Medulla oblongata (tissue), 1 donor: Measurements from ENCODE around the gene AKR7A2.

ENCODE experiments used
- DNase-seq: peaks from one replicate; pipeline ENCODE4 v3.0.0-alpha.2; 2015; ENCODE audit errors: extremely low spot score

Gene AKR7A2

DNA sequence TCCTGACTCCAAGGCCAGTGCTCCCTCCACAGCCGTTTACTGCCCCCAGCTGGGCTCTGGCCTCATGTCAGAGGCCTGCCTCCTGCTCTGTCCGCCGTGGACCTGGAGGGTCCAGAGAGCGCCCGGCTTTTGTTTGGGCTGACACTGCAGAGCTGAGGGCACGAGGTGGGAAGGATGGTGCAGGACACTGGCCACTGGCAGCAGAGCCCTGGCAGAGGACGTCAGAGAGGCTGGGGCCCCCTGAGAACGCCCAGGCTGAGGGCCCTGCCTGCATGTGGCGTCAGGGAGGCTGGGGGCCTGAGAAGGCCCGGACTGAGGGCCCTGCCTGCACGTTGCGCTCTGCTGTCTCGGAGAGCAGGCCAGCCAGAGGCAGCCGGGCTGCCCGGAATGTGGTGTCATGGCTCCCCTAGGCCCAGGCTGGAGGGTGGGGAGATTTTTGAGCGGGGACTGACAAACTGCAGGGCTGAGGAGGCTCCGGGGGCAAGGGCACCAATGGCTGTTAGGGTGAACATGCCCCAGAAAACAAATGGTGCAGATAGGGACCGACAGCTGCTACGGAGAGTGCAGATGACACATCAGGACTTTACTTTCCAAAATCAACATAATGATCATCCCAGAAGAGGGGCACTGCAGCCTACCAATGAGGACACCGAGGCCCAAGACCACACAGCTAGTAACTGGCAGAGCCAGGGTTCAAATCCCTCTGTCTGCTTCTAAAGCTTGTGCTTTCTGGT lies 31.8 kb upstream of the AKR7A2 start:
- no peak for DNase-seq

DNA sequence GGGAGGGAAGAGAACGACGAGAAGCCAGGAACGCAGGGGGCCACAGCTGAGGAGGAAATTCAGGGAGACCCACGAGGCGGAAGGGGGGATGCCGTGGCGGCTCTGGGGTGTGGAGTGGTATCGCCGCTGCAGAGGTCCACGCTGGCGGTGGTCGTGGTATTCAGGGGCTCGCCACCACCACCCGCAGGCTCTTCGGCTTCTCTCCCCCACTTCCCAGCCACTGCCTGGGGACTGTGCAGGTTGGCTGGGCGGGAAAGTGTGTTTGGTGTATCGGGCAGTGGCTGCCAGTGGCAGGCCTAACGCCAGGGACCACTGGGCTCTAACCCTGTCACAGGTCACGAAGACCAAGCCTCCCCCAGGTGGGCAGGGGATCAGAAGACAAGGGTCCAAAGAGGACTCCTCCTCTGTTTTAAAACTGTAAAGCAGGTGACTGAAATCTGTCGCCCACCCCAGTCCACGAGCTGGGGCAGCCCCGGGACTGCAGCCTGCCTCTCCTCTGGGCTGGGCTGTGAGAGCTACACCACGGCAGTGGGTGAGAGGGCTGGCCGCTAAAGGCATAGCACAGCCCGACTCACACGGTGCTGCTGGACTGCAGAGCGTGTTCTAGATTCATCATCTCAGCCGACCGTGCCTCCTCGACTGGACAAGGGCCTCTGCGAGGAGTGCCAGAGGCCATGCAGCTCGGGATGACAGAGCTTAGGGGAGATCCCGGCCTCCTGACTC lies 31.1 kb upstream of the AKR7A2 start:
- DNase-seq: no peak

GRCh38 chr1:19342062-19342750 lies 30.3 kb upstream of the AKR7A2 start:
- no peak for DNase-seq

DNA sequence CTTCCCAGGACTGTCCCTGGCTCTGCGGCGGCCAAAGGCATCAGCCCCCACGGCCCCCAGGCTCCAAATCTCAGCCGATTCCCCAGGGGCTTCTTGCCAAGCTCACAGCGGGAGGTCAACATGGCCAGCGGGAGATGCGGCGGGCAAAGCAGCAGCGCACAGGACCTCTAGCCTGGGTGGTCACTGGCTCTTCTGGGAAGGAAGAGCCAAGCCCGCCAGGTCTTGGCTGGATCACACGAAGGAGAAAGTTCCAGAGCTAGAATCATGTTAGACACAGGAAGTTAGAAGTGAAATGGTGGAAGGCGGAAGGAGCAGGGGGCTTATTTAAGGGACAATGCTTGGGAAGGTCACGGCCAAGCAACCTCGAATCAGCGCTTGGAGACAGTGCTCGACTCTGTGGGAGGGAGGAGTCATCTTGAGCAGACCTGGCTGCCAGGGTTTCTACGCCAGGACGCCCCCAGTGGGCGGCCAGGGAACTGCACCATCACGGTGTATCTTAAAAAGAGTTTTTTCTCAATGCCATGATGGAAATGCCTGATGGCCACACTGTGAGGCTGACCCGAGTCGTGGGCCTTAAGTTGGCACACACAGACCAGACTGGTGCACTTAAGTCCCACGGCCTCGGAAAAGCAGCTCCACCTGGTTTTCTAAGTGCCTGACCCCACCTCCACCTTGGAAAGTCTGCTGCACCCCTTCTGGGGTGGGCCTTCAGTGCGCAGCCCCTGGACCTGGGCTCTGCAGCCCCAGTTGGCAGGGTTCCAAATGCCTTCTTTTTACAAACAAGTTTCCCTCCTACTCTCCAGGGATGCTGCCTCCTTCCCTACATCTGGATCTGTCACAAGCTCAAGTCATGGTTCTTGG lies 29.5 kb upstream of the AKR7A2 start:
- peak; percentile 55 for DNase-seq

DNA sequence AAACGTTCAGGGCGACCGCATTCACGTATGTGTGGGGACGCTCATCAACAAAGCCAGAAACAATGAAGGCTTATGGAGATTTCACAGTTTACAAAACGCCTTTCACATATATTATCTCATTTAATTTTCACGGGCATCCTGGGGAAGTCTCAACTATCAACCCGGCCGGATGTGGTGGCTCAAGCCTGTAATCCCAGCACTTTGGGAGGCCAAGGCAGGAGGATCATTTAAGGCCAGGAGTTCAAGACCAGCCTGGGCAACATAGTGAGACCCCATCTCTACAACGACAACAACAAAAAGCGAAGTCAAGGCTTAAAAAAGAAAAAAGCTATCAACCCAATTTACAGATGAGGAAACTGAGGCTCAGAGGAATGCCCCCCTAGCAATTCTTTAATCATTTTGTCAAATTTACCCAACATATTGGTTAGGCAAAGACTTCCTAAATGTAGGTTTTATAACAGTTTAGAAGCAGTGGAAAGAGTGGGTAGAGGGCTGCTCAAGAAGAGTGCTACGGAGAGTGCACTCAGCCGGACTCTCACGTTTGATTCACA lies 28.5 kb upstream of the AKR7A2 start:
- no peak for DNase-seq

DNA sequence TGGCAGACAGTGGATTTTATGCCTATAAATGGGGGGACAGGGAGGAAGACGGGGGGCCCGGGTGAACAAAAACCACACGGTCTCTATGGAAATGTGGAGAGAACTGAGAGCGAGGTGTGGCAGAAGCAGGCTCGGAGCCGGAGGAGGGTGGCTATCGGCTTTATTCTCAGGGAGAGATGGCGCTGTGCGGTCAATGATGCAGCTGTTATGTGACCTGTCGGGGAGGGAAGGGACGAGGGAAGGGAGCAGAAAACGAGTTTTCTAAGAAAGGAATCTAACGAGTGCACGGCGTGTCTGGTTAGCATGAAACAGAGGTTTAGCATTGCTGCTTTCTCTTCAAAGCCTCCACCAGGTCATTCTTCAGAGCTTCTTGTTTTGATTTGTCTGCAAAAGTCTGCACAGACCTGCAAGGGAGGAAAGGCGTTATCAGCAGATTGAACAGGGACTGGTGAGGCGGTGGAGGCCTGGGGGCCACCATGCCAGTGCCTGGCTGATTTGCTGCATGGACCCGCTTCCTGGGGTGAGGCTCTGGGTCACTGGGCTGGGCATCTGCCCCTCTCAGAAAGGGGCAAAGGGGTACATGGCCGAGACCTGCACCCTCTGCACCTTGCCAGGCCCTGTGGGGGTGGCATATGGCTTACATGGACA lies 27.4 kb upstream of the AKR7A2 start:
- DNase-seq: no peak

DNA sequence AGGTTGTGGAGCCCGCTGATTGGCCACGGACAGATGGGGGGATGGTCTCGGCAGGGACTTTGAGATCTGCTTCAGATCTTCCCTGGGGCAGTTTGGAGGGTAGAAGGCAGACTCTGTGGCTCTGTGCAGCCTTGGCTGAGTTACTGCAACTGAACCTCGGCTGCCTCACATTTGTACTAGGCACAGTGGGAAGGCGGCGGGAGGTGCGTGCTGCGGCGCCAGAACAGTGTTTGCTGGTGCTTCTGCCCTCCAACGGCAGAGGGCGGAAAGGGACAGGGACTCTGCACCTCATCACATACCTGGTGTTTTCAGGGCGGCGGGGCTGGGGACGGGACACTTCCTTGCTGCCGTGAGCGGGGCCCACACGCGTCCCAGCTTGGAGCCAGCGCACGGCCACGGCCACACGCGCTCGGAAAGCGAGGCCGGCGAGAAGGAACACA lies 26.4 kb upstream of the AKR7A2 start:
- no peak for DNase-seq

DNA sequence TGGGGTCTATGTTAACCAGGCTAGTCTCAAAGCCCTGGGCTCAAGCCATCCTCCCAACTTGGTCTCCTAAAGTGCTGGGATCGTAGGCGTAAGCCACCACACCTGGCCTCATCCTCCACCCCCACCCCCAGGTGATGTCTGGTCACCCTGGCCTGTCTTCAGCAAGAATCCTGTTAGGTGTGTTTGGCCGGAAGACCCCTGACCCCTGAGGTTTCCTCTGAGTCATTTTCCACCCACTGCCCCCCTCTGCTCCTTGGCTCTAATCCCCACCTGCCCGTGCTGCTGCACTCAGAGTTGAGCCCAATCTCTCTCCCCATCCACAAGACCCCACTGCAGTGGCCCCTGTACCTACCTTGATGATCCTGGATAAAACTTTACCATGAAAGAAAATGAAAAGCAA lies 25.3 kb upstream of the AKR7A2 start:
- no peak for DNase-seq

DNA sequence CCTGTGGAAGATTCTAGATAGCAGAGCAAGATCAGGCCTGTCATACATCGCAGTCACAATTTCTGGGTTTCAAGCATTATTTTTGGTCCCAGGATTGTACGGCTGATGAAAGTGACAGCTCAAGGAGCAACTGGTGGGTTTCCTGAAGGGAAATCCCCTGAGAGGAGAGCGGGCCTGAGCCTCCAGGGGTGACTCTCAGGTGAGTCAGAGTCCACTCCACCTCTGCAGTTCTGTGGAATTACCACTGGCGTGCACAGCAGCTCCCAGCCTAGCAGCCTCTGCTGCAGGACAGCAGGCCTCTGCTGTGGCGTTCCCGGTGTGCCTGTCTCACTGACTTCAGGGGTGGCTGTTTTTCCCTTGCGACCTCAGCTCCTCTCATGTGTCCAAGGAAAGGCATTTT lies 24.6 kb upstream of the AKR7A2 start:
- DNase-seq: no peak

GRCh38 chr1:19333587-19334354 lies 21.8 kb upstream of the AKR7A2 start:
- DNase-seq: no peak

GRCh38 chr1:19332832-19333231 lies 20.9 kb upstream of the AKR7A2 start:
- no peak for DNase-seq

DNA sequence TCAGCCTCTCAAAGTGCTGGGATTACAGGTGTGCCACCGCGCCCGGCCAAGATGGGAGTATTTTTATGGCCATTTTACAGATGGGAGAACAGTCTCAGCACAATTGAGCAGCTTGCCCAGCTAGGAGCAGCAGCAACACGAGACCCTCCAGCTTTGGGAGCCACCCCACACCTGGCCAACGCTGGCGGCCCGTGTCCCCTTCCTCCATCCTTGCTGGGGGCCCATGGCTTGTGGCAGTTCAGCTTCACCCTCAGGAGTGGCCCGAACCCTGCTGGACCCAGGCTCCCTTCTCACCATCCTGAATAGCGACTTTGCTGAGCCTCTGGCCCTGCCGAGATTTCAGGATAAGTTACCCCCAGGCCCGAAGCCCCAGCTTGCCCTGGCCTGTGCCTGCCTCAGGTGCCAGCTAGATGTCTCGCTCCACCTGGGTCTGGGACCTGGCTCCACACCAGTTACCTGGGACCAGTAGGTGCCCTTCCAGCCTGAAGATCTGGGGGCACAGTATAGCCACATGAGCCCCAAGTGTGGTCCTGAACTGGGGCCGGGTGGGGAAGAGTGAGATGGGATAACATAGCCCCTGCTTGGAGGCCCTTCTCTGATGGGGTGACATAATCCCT lies 19.4 kb upstream of the AKR7A2 start:
- DNase-seq: no peak

- no peak for DNase-seq
These were observed 18.6 kb upstream of the AKR7A2 start for GRCh38 chr1:19330449-19331135.

- no peak for DNase-seq
These were observed 17.7 kb upstream of the AKR7A2 start for GRCh38 chr1:19329611-19330010.

- no peak for DNase-seq
These were observed 17.2 kb upstream of the AKR7A2 start for GRCh38 chr1:19329188-19329587.

DNA sequence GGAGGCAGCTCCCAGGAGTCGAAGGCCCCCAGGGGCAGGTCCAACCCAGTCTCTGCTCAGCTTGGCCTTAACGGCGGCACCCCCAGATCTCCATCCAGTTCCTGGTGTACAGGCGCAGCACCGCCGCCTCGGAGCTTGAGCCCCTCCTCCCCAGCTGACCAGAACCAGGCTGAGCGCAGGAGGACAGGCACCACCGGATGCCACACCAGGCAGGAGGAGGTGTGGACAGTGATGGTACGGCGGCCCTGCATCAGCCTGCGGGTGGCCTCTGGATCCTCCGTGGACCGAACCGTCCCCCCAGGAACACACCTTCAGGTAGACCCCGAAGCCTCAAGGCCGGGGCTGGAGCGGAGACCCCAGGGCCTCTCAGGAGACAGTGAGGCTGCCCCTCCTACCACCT lies 16.5 kb upstream of the AKR7A2 start:
- DNase-seq: no peak

DNA sequence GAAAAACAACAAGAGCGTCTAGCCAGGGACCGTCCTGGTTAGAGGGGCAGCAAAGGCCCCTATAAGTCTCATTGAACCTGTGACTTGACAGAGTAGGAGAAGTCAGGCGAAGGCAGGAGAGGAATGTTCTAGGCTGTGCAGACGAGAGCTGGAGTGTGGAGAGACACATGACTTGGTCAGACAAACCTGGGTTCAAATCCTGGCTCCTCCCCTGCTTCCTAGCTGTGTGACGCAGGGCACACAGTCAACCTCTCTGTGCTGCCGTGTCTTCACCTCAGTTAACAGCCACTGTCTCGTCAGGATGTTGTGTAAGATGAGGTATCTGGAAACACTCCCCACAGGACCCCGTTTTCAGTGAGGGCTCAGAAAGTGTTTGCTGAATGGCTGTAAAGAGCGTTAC lies 15.8 kb upstream of the AKR7A2 start:
- no peak for DNase-seq

GRCh38 chr1:19327301-19327700 lies 15.4 kb upstream of the AKR7A2 start:
- no peak for DNase-seq

- DNase-seq: no peak
These were observed 14.8 kb upstream of the AKR7A2 start for GRCh38 chr1:19326748-19327065.
